ENCODE measurements around the gene MLYCD.

MLYCD gene

DNA sequence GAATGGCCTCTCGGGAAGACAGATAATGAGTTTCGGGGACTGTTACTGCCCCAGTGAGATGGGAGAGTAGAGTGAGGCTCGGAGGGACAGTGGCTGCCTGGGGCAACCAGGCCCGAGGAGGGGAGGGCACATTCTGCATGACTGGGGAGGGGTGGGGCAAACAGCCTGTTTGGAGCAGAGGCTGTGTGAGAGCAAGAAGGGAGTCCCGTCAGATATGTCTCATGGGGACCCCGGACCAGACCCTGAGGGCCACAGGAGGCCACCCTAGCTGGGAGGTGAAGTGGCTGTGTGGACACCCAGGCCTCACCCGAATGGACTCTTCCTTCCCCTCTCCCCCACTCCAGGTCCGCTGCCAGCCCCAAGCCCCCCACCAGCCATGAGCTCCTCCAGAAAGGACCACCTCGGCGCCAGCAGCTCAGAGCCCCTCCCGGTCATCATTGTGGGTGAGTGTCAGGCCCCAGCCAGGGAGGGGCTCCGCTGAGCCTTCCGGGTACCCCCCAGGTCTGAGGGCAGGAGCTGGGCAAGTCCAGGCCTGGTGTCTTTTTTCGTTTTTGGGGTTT lies 58.5 kb downstream of the MLYCD start:
- DNase-seq: no peak

DNA sequence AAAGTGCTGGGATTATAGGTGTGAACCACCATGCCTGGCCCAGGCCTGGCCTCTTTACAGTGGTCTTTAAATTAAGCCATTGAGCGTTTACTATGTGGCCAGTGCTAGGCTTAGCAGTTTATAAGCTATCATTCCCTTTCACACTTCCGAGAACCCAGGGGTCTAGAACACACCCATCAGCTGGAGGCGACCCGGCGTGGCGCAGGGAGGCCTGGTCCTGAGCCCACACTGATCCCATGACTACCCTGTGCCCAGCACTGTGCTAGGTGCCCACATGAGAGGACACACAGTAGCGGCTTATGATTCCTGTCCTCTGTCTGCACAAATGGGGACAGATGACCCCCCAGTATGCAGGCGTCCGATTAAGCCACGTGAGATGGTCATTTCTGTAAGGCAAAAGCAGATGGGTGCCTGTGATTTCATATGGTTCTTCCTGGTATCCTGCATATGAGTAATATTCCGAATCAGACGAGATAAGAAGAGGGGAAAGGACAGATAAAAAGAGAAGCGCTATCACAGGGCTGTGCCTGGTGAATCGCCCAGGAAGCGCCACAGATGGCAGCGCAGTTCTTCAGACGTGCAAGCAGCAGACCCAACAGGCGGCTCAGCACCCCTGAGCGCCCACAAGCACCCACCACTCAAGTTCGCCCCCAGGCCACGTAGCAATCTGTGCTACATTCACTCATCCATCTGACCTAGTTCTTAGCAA lies 59.4 kb downstream of the MLYCD start:
- no peak for DNase-seq

GRCh38 chr16:83958846-83959565 lies 60.1 kb downstream of the MLYCD start:
- no peak for DNase-seq

DNA sequence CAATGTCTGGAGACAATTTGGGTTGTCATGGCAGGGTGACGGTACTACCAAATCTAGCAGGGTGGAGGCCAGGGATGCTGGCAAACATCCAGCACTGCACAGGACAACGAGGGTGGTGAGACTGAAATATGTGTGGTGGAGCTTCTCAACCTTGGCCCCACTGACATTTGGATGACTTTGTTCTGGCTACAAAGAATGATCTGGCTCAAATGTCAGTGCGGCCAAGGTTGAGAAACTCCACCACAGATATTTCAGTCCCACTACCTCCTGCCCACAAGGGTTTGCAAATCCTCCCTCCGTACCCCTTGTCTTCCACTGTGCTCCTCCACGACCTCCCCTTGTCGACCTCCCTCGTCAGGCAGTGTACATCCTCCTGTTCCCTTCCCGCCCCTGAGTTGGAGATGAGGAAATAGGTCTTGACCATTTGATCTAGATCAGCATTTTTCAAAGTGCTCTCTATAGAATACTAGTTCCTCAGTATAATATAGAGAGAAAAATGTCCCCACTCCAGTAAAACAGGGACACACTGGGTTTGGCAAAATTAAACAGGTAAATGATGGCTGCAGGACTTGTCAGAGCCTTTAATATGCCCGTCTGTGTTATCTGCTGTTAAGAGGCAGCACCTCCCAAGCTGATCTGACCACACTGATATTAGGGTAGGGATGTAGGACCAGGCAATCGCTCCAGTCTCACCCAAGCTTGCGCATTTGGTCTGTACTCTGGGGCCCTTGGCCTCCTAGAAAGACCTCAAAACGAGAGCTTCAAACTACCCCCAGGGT lies 60.9 kb downstream of the MLYCD start:
- no peak for DNase-seq

- DNase-seq: no peak
Measured at GRCh38 chr16:83960521-83961249, 61.8 kb downstream of the MLYCD start.

DNA sequence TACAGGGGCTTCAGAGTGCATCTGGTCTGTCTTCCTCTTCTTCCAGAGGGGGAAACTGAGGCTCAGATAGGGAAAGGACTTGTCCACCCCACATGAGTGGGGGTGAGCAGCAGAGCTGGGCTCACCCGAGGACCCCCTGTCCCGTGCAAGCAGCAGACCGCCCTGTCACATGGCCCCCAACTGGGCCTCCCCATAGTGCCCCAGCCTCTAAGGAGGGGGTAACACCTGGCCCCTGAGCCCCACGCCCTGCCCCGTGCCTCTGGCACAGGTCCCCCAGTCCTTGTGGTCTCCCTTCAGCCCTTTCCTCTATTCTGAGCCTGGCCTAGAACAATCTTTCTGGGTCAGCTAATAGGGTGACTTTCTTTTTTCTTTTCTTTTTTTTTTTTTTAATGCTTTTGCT lies 62.7 kb downstream of the MLYCD start:
- no peak for DNase-seq

GRCh38 chr16:83963277-83964119 lies 64.6 kb downstream of the MLYCD start:
- DNase-seq: no peak

- DNase-seq: no peak
Measured at GRCh38 chr16:83964684-83965443, 65.9 kb downstream of the MLYCD start.

DNA sequence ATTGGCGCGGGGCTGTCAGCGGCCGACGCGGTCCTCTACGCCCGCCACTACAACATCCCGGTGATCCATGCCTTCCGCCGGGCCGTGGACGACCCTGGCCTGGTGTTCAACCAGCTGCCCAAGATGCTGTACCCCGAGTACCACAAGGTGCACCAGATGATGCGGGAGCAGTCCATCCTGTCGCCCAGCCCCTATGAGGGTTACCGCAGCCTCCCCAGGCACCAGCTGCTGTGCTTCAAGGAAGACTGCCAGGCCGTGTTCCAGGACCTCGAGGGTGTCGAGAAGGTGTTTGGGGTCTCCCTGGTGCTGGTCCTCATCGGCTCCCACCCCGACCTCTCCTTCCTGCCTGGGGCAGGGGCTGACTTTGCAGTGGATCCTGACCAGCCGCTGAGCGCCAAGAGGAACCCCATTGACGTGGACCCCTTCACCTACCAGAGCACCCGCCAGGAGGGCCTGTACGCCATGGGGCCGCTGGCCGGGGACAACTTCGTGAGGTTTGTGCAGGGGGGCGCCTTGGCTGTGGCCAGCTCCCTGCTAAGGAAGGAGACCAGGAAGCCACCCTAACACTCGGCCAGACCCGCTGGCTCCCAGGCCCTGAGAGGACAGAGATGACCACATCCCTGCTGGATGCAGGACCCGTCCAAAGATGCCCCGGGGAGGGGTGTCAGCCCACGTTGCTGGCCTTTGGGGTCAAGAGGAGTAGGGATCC lies 66.7 kb downstream of the MLYCD start:
- no peak for DNase-seq

DNA sequence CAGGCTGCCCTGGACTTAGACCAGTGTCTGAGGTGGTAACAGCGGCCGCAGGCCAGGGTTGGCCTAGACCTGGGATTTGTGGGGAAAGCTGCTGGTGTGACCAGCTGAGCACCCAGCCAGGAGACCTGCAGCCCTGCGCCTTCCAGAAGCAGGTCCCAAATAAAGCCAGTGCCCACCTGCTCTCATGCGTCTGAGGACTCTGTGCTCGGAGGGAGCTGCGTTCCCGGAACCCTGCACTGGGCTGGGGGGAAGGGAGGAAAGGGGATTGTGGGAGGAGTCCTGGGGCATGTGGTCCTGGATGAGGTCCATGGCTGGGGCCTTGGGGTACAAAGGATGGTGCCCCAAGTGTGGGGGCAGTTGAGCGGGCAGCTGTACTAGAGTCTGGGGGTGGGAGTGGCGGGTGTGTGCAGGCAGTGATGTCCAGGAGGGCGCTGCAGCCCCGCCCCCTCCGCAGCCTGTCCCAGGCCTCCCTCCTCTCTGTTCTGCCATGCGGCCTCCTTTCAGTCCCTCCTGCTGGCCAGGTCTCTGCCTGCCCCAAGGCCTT lies 67.3 kb downstream of the MLYCD start:
- DNase-seq: no peak

DNA sequence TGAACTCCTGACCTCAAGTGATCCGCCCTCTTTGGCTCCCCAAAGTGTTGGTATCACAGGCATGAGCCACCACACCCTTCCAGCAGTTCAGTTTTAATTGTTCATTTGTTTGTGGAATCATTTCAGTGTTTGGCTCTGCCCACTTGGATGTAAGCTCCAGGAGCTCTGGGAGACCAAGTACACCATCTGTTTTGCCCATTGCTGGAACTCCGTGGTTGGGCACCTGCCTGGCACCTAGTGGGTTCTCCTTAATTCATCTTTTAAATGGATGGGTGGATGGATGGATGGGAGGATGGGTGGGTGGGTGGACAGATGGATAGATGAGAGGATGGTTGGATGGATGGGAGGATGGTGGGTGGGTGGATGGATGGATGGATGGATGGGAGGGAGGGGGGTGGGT lies 68.2 kb downstream of the MLYCD start:
- no peak for DNase-seq

DNA sequence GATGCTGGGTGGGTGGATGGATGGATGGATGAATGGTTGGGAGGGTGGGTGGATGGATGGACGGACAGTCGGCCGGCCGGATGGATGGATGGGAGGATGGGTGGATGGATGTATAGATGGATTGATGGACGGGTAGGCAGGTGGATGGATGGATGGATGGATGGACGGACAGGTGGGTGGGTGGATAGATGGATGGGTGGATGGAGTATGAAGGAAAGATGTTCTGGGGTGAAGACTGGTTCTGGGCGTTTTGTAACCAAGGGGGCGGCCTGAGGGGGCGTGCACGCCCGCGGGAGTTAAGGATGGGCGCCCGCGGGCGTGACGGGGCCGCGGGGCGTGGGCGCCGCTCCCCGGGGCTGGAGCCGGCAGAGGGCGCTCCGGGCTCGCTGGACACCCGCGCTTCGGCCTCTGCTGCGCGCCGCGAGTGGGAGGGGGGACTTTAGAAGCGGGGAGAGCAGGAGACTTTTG lies 69.0 kb downstream of the MLYCD start, which contains the start of gene NECAB2:
TSS of gene NECAB2 (plus strand) at position 407 of the 468 bp plus-strand sequence. CDS start 405 bp downstream, outside the sequence.
- DNase-seq: no peak

DNA sequence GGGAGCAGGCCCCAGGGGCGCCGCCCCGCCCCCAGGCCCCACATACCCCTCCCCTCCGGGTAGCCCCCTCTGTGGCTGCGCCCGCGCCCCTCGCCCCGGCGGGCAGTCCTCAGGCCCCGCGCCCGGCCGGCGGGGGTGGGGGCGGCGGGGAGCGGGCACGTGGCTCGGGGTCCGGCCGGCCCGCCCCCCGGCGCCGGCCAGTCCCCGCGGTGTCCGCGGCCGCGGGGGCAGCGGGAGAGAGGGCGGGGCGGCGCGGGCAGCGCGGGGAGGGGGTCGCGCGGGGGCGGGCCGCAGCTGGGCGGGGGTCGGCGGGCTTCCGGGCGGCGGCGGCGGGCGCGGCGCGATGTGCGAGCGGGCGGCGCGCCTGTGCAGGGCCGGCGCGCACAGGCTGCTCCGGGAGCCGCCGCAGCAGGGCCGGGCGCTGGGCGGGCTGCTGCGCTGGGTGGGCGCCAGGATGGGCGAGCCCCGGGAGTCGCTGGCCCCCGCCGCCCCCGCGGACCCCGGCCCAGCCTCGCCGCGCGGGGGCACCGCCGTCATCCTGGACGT lies 69.5 kb downstream of the MLYCD start:
- no peak for DNase-seq

DNA sequence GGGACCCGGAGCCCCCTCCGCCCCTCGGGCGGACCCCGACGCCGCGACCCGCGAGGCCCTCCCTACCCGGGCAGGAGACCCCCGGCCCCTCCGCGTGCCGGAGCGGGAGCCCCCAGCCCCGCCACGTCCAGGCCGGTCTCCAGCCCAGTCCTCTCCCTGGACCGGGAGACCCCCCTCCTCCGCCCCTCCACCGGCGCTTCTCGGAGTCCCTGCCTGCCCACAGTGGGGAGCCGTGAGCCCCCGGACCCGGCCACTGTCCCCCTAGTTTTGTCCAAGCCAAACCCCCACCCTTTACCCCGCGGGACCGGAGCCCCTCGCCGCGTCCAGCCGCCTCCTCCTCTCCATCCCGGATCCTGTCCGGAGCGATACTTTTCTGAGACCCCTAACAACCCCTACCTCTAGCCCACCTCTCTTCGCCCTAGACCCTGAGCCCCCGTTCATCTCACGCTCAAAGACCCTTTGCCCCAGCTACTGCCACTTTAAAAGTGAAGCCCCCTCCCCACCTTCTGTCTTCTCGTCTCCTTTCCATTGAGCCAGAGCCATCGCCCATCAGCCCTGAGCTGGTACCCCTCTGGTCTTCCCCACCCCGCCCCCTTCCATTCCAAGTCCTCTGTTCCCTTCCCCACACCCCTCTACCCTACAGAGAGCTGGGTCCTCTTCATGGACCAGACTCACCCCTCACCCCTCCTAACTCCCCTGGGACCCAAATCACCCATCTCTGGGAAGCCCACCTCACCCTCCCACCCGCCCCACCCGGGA lies 70.2 kb downstream of the MLYCD start:
- no peak for DNase-seq

- DNase-seq: no peak
Measured at GRCh38 chr16:83969771-83970429, 71.0 kb downstream of the MLYCD start.

DNA sequence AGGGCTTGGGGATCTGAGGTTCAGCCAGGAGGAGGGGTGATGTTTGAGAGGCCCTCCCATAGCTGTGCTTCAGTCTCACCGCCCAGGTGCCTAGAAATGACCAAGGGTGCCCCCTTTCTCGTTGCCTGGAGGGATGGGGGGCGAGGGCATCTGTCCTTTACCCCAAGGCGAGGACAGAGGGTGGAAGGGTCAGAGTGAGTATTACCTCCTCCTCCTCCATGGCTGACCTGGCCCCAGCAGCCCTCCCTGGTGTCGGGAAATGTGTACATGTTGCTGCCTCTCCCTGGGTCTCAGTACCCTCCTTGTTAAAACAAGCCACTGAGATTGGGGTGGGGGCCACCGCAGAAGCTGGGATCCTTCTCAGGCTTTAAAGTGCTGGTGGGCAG lies 71.5 kb downstream of the MLYCD start:
- no peak for DNase-seq

- no peak for DNase-seq
Measured at GRCh38 chr16:83971165-83972130, 72.5 kb downstream of the MLYCD start.

All from effector CD4-positive, alpha-beta T cell (primary cell).